Panc1 (cell line): ENCODE results near the gene SPINK6. TPM values are rescaled to one million over a fixed set of nuclear protein-coding genes. Genes with fewer than 3 reads are reported as not detected.

Experiments used
- ATAC-seq: fragments of 200-7000 bp; cut with Tn5 transposase; 2 replicates; pipeline ENCODE4 v1.9.1; 2020; ENCODE audit warnings: mild to moderate bottlenecking, moderate library complexity
- BruUV-seq: library from RNA; stranded (reverse); fragments of 400-500 nt; replicated peaks from 2 replicates; lab custom pipeline; 2021; lab: Mats Ljungman, UMichigan
- CTCF ChIA-PET: fragments of 300-600 bp; sonication (Branson Sonifier 250); formaldehyde crosslinking; loops from one replicate; lab custom pipeline; 2022; ENCODE audit warnings: antibody characterized with exemption; lab: Charles Lee
- POLR2A ChIA-PET: fragments of 300-600 bp; sonication (Branson Sonifier 250); formaldehyde crosslinking; loops from one replicate; lab custom pipeline; 2022; ENCODE audit warnings: antibody characterized with exemption; lab: Charles Lee
- DNase-seq: peaks from one replicate; pipeline ENCODE4 v3.0.0-alpha.2; 2010; ENCODE audit warnings: low read depth, low spot score
- H3K27ac ChIP-seq: 2 replicates; pipeline ENCODE4 v1.5.1; 2011; ENCODE audit warnings: mild to moderate bottlenecking, low read length, inconsistent platforms
- H3K27me3 ChIP-seq: fragments of 200-500 bp; sonication (Bioruptor generic); 2 replicates; pipeline ENCODE4 v1.6.0; 2014; ENCODE audit warnings: low read length, inconsistent platforms; ENCODE audit not compliant: control insufficient read depth, insufficient read depth
- H3K36me3 ChIP-seq: fragments of 200-500 bp; sonication (Bioruptor generic); 2 replicates; pipeline ENCODE4 v1.5.1; 2014; ENCODE audit warnings: inconsistent platforms, mild to moderate bottlenecking, low read length, moderate library complexity; ENCODE audit not compliant: control insufficient read depth, insufficient read depth
- H3K4me1 ChIP-seq: 2 replicates; pipeline ENCODE4 v1.5.1; 2011; ENCODE audit warnings: inconsistent platforms, mild to moderate bottlenecking, low read length, moderate library complexity; ENCODE audit not compliant: control insufficient read depth, insufficient read depth
- H3K4me3 ChIP-seq, 2 experiments: 2 replicates each; pipeline ENCODE4 v1.5.1; 2011 to 2012; ENCODE audit warnings: low read depth in 2 of 2, low read length in 2 of 2, mild to moderate bottlenecking in 2 of 2, inconsistent platforms in 1 of 2, moderate library complexity in 1 of 2
- H3K9me3 ChIP-seq: fragments of 200-500 bp; sonication (Bioruptor generic); 2 replicates; pipeline ENCODE4 v1.5.1; 2014; ENCODE audit warnings: low read depth, mild to moderate bottlenecking, inconsistent platforms, low read length, moderate library complexity; ENCODE audit not compliant: control insufficient read depth, insufficient read depth
- POLR2AphosphoS5 ChIP-seq: IDR thresholded peaks from 2 replicates; pipeline ENCODE4 v1.6.1; 2012; ENCODE audit warnings: mild to moderate bottlenecking, low read depth, low read length, moderate library complexity
- SIN3A ChIP-seq: IDR thresholded peaks from 2 replicates; pipeline ENCODE4 v1.6.1; 2012; ENCODE audit warnings: low read depth, mild to moderate bottlenecking, low read length, moderate library complexity, borderline replicate concordance; ENCODE audit not compliant: insufficient read depth
- TCF7L2 ChIP-seq: IDR thresholded peaks from 2 replicates; pipeline ENCODE4 v1.6.1; 2011; ENCODE audit warnings: mild to moderate bottlenecking, low read depth, low read length, inconsistent platforms
- in situ Hi-C: cut with HindIII; loops from 2 replicates; pipeline ENCODE4 v1.10.0; 2016; ENCODE audit warnings: low sequenced_read_pairs, low pct_unique_long_range_greater_than_20kb
- intact Hi-C: fragments of 100-400 bp; cut with micrococcal nuclease; formaldehyde crosslinking; loops from one replicate; pipeline ENCODE4 v1.10.0; 2022; ENCODE audit not compliant: unreplicated experiment
- total RNA-seq: library from RNA; stranded (reverse); gene quantifications from one replicate; pipeline ENCODE4 v1.2.1, GENCODE V29; 2021; ENCODE audit not compliant: unreplicated experiment
- TF ChIP-seq, protein P1 (sequence below): fragments of 450-650 bp; IDR thresholded peaks from 2 replicates; pipeline ENCODE4 v1.5.1; 2017; ENCODE audit warnings: mild to moderate bottlenecking
- TF ChIP-seq, protein P2 (sequence below), 2 experiments: IDR thresholded peaks; 2 replicates each; pipeline ENCODE4 v1.6.1; 2011 to 2012; ENCODE audit warnings: low read depth in 2 of 2, control low read depth in 1 of 2, low read length in 1 of 2, mild to moderate bottlenecking in 1 of 2, moderate library complexity in 1 of 2; ENCODE audit not compliant: insufficient read depth in 1 of 2

The SPINK6 gene
- total RNA-seq, 1 experiment from 2014 or later = not detected

DNA sequence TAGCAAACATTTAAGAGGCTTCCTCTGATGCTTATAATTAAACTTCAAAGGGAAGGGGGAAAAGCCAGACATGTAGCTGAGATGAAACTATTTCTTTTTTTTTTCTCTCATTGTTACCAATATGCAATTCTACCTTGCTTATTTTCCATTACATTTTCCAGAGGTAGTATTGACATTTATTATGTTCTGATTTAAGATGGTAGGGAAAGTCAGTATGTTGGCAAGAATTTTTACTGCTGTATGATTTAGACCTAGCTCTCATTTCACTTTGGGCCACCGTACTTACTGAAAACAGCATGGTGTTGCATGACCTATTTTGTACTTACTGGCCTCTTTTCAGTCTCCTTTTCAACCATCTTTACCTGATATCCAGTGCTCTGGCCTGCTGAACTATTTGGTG lies 9.6 kb upstream of the SPINK6 start:
- ATAC-seq (no peak), DNase-seq (no peak)
- Histone ChIP-seq H3K36me3 (no peaks in the 10 kb centered on the region), H3K27ac (no peak overlapping the region), H3K4me1 (no peaks in the 10 kb centered on the region), H3K9me3 (no peaks in the 10 kb centered on the region), H3K27me3 (no peaks in the 10 kb centered on the region), H3K4me3 (no peak overlapping the region)
- ChIA-PET POLR2A (no interaction called here), CTCF (no interaction called here)
- in situ Hi-C loops = no loop called here
- intact Hi-C loops = no loop called here
- TF ChIP-seq, protein P1, sequence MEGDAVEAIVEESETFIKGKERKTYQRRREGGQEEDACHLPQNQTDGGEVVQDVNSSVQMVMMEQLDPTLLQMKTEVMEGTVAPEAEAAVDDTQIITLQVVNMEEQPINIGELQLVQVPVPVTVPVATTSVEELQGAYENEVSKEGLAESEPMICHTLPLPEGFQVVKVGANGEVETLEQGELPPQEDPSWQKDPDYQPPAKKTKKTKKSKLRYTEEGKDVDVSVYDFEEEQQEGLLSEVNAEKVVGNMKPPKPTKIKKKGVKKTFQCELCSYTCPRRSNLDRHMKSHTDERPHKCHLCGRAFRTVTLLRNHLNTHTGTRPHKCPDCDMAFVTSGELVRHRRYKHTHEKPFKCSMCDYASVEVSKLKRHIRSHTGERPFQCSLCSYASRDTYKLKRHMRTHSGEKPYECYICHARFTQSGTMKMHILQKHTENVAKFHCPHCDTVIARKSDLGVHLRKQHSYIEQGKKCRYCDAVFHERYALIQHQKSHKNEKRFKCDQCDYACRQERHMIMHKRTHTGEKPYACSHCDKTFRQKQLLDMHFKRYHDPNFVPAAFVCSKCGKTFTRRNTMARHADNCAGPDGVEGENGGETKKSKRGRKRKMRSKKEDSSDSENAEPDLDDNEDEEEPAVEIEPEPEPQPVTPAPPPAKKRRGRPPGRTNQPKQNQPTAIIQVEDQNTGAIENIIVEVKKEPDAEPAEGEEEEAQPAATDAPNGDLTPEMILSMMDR = no peak
- TF ChIP-seq, protein P2, sequence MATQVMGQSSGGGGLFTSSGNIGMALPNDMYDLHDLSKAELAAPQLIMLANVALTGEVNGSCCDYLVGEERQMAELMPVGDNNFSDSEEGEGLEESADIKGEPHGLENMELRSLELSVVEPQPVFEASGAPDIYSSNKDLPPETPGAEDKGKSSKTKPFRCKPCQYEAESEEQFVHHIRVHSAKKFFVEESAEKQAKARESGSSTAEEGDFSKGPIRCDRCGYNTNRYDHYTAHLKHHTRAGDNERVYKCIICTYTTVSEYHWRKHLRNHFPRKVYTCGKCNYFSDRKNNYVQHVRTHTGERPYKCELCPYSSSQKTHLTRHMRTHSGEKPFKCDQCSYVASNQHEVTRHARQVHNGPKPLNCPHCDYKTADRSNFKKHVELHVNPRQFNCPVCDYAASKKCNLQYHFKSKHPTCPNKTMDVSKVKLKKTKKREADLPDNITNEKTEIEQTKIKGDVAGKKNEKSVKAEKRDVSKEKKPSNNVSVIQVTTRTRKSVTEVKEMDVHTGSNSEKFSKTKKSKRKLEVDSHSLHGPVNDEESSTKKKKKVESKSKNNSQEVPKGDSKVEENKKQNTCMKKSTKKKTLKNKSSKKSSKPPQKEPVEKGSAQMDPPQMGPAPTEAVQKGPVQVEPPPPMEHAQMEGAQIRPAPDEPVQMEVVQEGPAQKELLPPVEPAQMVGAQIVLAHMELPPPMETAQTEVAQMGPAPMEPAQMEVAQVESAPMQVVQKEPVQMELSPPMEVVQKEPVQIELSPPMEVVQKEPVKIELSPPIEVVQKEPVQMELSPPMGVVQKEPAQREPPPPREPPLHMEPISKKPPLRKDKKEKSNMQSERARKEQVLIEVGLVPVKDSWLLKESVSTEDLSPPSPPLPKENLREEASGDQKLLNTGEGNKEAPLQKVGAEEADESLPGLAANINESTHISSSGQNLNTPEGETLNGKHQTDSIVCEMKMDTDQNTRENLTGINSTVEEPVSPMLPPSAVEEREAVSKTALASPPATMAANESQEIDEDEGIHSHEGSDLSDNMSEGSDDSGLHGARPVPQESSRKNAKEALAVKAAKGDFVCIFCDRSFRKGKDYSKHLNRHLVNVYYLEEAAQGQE (IDR thresholded peaks at IDR 0.05; ENCODE audit: insufficient read depth in 1 of 2, low read depth in 2 of 2, low read length in 1 of 2) = no peak
- TF ChIP-seq TCF7L2 = no peak
- no peak for TF ChIP-seq SIN3A
- TF ChIP-seq POLR2AphosphoS5 = no peak
- BruUV-seq = no TSS peak

DNA sequence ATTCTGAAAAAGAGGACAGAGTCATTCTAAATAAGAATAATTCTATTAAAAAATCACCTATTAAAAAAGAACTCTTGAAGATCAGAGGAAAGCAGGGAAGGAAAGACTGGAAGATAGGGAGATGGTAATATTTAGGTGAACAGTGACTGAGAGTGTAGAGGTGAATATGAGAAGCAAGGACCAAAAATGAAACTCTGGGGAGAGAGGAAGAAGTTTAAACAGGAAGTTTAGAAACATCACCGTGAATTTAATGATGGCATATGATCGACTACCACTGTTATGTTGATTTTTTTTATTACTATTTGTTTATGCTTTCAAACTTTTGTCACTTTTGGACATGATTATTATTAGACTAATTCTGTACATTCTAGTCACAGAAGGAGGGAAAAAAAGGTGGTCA lies 1.7 kb upstream of the SPINK6 start:
- POLR2A ChIA-PET = no interaction called here

More for the DNA sequence above, 1.7 kb upstream of the SPINK6 start:
- TF ChIP-seq SIN3A (no peak), POLR2AphosphoS5 (no peak), TCF7L2 (no peak)
- TF ChIP-seq, protein P2 (IDR thresholded peaks at IDR 0.05; ENCODE audit: insufficient read depth in 1 of 2, low read depth in 2 of 2, low read length in 1 of 2) = no peak
- TF ChIP-seq, protein P1 = no peak
- in situ Hi-C loops (no loop called here), intact Hi-C loops (no loop called here)
- no peaks in the 10 kb centered on the region for H3K36me3 ChIP-seq
- CTCF ChIA-PET = no interaction called here
- BruUV-seq = no TSS peak
- H3K4me3 ChIP-seq = no peak overlapping the region
- H3K4me1 ChIP-seq = no peaks in the 10 kb centered on the region
- no peaks in the 10 kb centered on the region for H3K27me3 ChIP-seq
- H3K27ac ChIP-seq = no peak overlapping the region
- ATAC-seq = no peak
- no peaks in the 10 kb centered on the region for H3K9me3 ChIP-seq
- no peak for DNase-seq
